ENCODE measurements around the gene LARGE1.

The LARGE1 gene

GRCh38 chr22:33625959-33626358 lies 294.3 kb downstream of the LARGE1 start:
- no peak for FAIRE-seq
- TF ChIP-seq, protein P1, sequence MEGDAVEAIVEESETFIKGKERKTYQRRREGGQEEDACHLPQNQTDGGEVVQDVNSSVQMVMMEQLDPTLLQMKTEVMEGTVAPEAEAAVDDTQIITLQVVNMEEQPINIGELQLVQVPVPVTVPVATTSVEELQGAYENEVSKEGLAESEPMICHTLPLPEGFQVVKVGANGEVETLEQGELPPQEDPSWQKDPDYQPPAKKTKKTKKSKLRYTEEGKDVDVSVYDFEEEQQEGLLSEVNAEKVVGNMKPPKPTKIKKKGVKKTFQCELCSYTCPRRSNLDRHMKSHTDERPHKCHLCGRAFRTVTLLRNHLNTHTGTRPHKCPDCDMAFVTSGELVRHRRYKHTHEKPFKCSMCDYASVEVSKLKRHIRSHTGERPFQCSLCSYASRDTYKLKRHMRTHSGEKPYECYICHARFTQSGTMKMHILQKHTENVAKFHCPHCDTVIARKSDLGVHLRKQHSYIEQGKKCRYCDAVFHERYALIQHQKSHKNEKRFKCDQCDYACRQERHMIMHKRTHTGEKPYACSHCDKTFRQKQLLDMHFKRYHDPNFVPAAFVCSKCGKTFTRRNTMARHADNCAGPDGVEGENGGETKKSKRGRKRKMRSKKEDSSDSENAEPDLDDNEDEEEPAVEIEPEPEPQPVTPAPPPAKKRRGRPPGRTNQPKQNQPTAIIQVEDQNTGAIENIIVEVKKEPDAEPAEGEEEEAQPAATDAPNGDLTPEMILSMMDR (IDR thresholded peaks at IDR 0.05; ENCODE audit: insufficient read depth, missing control alignments): no peak
- DNase-seq (ENCODE audit: insufficient read length, low spot score): no peak

- DNase-seq (ENCODE audit: insufficient read length, low spot score) (no peak), FAIRE-seq (no peak)
- TF ChIP-seq, protein P1 (IDR thresholded peaks at IDR 0.05; ENCODE audit: insufficient read depth, missing control alignments): no peak
Measured at GRCh38 chr22:33620085-33620484, 300.2 kb downstream of the LARGE1 start.

GRCh38 chr22:33606504-33606903 lies 313.8 kb downstream of the LARGE1 start:
- no peak for FAIRE-seq
- no peak for DNase-seq (ENCODE audit: insufficient read length, low spot score)
- TF ChIP-seq, protein P1 (IDR thresholded peaks at IDR 0.05; ENCODE audit: insufficient read depth, missing control alignments): no peak

DNA sequence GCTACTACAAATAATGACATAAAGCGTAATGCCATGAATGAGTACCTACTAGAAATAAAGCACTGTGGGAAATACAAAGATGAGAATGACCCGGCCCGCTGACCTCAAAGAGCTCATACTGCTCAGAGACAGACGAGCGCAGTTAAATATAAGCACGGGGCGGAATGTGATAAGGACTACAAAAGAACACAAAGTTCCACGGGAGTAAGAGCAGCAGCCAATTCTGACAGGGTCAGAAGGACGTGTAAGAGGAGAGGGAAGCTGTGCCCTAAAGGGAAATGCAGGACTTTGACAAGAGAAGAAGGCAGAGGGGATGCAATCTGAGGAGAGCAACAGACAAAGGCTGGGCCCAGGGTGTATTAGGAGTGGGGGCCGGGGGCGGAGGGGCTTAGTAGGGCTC lies 314.6 kb downstream of the LARGE1 start:
- TF ChIP-seq, protein P1 (IDR thresholded peaks at IDR 0.05; ENCODE audit: insufficient read depth, missing control alignments): no peak
- FAIRE-seq (no peak), DNase-seq (ENCODE audit: insufficient read length, low spot score) (no peak)

GRCh38 chr22:33605221-33605620 lies 315.1 kb downstream of the LARGE1 start:
- TF ChIP-seq, protein P1 (IDR thresholded peaks at IDR 0.05; ENCODE audit: insufficient read depth, missing control alignments): no peak
- DNase-seq (ENCODE audit: insufficient read length, low spot score) (no peak), FAIRE-seq (no peak)

DNA sequence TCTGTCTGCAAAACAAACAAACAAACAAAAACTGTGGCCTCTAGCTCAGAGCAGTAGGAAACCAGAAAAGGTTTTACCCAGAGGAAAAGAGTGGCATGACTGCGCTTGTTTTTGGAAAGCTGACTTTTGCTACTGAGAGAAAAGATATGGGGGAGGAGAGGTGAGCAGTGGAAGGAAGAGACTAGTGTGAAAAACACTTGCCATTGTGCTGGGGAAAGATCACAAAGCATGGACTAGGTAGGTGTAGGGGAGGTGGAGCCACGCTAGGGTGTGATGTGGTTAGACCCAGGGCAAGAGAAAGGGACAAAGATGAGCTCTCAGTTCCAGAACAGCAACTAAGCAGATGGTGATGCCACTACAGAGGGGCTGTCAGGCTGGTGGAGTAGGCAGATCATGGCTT lies 319.2 kb downstream of the LARGE1 start:
- DNase-seq (ENCODE audit: insufficient read length, low spot score) (no peak), FAIRE-seq (no peak)
- TF ChIP-seq, protein P1 (IDR thresholded peaks at IDR 0.05; ENCODE audit: insufficient read depth, missing control alignments): no peak

- FAIRE-seq: no peak
Measured at GRCh38 chr22:33600595-33600994, 319.7 kb downstream of the LARGE1 start.

More at GRCh38 chr22:33600595-33600994, 319.7 kb downstream of the LARGE1 start:
- no peak for DNase-seq (ENCODE audit: insufficient read length, low spot score)
- TF ChIP-seq, protein P1 (IDR thresholded peaks at IDR 0.05; ENCODE audit: insufficient read depth, missing control alignments): no peak
